H1 (cell line): ENCODE results near the gene EML4. TPM values are rescaled to one million over a fixed set of nuclear protein-coding genes. Genes with fewer than 3 reads are reported as not detected.

Experiments used
- CHD7 ChIP-seq: fragments of 300-600 bp; sonication (generic); IDR thresholded peaks from 2 replicates; pipeline ENCODE4 v1.7.1; 2012; ENCODE audit warnings: low read length, moderate library complexity, mild to moderate bottlenecking, inconsistent platforms; ENCODE audit not compliant: insufficient replicate concordance
- polyA plus RNA-seq, 7 experiments: library from polyadenylated mRNA; depleted of rRNA in 3 of 7; stranded (reverse) in 5 of 7; unstranded in 2 of 7; fragments of >200 nt in 5 of 7; fragments of 200-250 nt in 2 of 7; gene quantifications; 1 replicate in 5 of 7; 2 replicates in 1 of 7; 4 replicates in 1 of 7; pipeline versions ENCODE4 v1.2.1 to v1.2.3, GENCODE V29; 2011 to 2013; ENCODE audit warnings: missing spikeins in 2 of 7, mixed read lengths in 2 of 7
- total RNA-seq: library from RNA; stranded (reverse); fragmentation: NEBNext Ultra II Directional; extraction: Animal tissue kit (Norgen Biotek cat#: 25700); gene quantifications from 2 replicates; pipeline ENCODE4 v1.2.1, GENCODE V29; 2021

The EML4 gene
- total and polyA plus RNA-seq, 2 of the 8 experiments (the other 6 are each of a cell fraction or from before 2014, with no cell fraction given): 50.1 to 104 TPM

- no peak for TF ChIP-seq CHD7
Measured at GRCh38 chr2:42203792-42204191, 34.6 kb downstream of the EML4 start (continued).
